Adrenal gland (tissue), 12 donors: Measurements from ENCODE around the gene RAB40A. TPM values are rescaled to one million over a fixed set of nuclear protein-coding genes. Genes with fewer than 3 reads are reported as not detected.

ENCODE experiments used
- DNase-seq, 7 donors: peaks; one replicate each; pipeline ENCODE4 v3.0.0-alpha.2; 2019 to 2020
- H3K27ac ChIP-seq, 5 donors: fragments of 200-600 bp; sonication (generic) in 4 of 5; 1 replicate in 3 of 5; 2 replicates in 2 of 5; pipeline versions ENCODE4 v1.5.1 to v1.8.0; 2016 to 2020; ENCODE audit warnings: mild to moderate bottlenecking in 1 of 5
- H3K27me3 ChIP-seq: fragments of 200-600 bp; 2 replicates; pipeline ENCODE4 v1.8.0; 2021
- H3K36me3 ChIP-seq, 2 donors: fragments of 200-600 bp; replicated peaks in 1 of 2; 1 replicate in 1 of 2; 2 replicates in 1 of 2; pipeline versions ENCODE4 v1.5.1 to v1.8.0; 2018 to 2022
- H3K4me1 ChIP-seq, 2 donors: fragments of 200-600 bp; replicated peaks in 1 of 2; 1 replicate in 1 of 2; 2 replicates in 1 of 2; pipeline versions ENCODE4 v1.5.1 to v1.8.0; 2018 to 2021
- H3K4me3 ChIP-seq, 4 donors: fragments of 200-600 bp; sonication (generic) in 3 of 4; one replicate each; pipeline ENCODE4 v1.5.1; 2016 to 2018
- H3K9me3 ChIP-seq, 3 donors: fragments of 200-600 bp; sonication (generic) in 1 of 3; replicated peaks in 1 of 3; 1 replicate in 2 of 3; 2 replicates in 1 of 3; pipeline versions ENCODE4 v1.5.1 to v1.8.0; 2016 to 2021
- POLR2A ChIP-seq, 2 donors: fragments of 450-650 bp; IDR thresholded peaks; one replicate each; pipeline ENCODE4 v1.6.1; 2017; ENCODE audit warnings: antibody characterized with exemption in 2 of 2, mild to moderate bottlenecking in 2 of 2, moderate library complexity in 1 of 2
- WGBS, 4 donors: extraction: QIAGEN DNeasy Blood & Tissue Kit in 2 of 4; methylation state at CpG; one replicate each; pipeline versions ENCODE4 v1.1.5 to v1.1.7; 2013 to 2017; 5-methylcytosine and 5-hydroxymethylcytosine counted together
- intact Hi-C, 2 donors: fragments of 100-400 bp; cut with DNase I; formaldehyde crosslinking; loops; one replicate each; pipeline versions ENCODE4 v1.14.1 to v1.15.0; 2022 to 2023
- polyA plus RNA-seq, 3 donors: library from polyadenylated mRNA; stranded (reverse); fragments of 200-250 nt in 2 of 3; fragments of 350-450 nt in 1 of 3; fragmentation: Illumina TruSeq in 1 of 3; extraction: RNeasy Lipid Tissue Mini Kit (QIAGEN cat#74804) in 1 of 3; gene quantifications; one replicate each; pipeline ENCODE4 v1.2.3, GENCODE V29; 2013 to 2014
- total RNA-seq, 9 donors: library from RNA; depleted of rRNA in 4 of 9; stranded (reverse); fragments of >200 nt in 4 of 9; fragments of 120-200 nt in 1 of 9; fragmentation: NEBNext Ultra II Directional in 1 of 9; extraction: Animal tissue kit (Norgen Biotek cat#: 25700) in 1 of 9; gene quantifications; one replicate each; pipeline versions ENCODE4 v1.1.0 to v1.2.4, GENCODE V29; 2013 to 2023
- donor health status: healthy with polysubstance abuse.
- donor health status: Bipolar disorder and iron deficiency.
- donor health status: DM: yes; HTN: yes; CAD: no.
- donor health status: DM: no; HTN: no; CAD: no.
- donor health status: DM: no; HTN: no; CAD: no.
- donor health status: DM: yes; HTN: yes; CAD: no.

Gene RAB40A
- total and polyA plus RNA-seq, 12 donors: 0.65 to 3.4 (median 1.2) TPM

DNA sequence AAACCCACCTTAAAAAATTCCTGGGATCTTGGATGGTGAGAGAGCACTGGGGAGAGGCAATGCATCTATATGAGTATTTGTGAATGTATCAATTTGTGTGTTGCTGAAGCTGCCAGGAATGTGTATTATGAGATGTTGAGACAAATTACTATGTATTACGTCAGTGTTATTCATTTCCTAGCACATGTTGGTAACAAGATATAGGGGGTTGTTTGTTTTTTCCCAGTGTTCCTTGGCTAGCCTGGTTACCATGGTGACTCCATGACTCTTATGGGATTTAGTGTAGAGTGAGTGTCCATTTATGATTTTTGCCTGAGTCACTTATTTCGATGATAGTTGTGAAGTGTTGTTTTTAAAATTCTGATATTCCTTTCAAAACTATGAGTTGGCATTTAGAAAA, 65.6 kb downstream of the RAB40A start:
- DNase-seq: no peak
- WGBS, 4 donors: 73 to 90% (median 78%) methylated on average over 2 of the region's 2 CpGs
- Histone ChIP-seq H3K27ac (no peak overlapping the region), H3K27me3 (no peaks in the 10 kb centered on the region), H3K9me3 (no peaks in the 10 kb centered on the region), H3K4me3 (no peak overlapping the region), H3K4me1 (no peaks in the 10 kb centered on the region), H3K36me3 (no peaks in the 10 kb centered on the region)
- intact Hi-C loops: no loop called here
- TF ChIP-seq POLR2A (IDR thresholded peaks at IDR 0.05): no peak

Other genes with a start within 250 kb of the RAB40A start
- gene TCEAL5, start 242.7 kb downstream of the RAB40A start, total RNA-seq: 1 to 10 TPM in 3 of 9 donors, under 1 TPM in 2, not detected in 4; 0.40 to 4.3 (median 1.4) TPM
- gene TCEAL5, start 242.7 kb downstream of the RAB40A start, polyA plus RNA-seq: 10 to 100 TPM in 2 of 3 donors, 1 to 10 TPM in 1; 3.0 to 14.5 (median 12.6) TPM
- gene BEX2, start 208.5 kb downstream of the RAB40A start, total RNA-seq: 100 to 1,000 TPM in 2 of 9 donors, 10 to 100 TPM in 7; 29.4 to 118 (median 56.9) TPM
- 10 to 100 TPM; 50.0 to 99.7 (median 52.3) TPM for gene BEX2, start 208.5 kb downstream of the RAB40A start, polyA plus RNA-seq
- 10 to 100 TPM in 1 of 9 donors, 1 to 10 TPM in 6, under 1 TPM in 1, not detected in 1; 0.79 to 15.0 (median 6.2) TPM for gene TCEAL7, start 189.2 kb downstream of the RAB40A start, total RNA-seq
- gene TCEAL7, start 189.2 kb downstream of the RAB40A start, polyA plus RNA-seq: 10 to 100 TPM in 2 of 3 donors, 1 to 10 TPM in 1; 5.9 to 24.0 (median 19.5) TPM
- 100 to 1,000 TPM in 5 of 9 donors, 10 to 100 TPM in 4; 91.8 to 256 (median 148) TPM for gene TCEAL9, start 163.0 kb downstream of the RAB40A start, total RNA-seq
- 100 to 1,000 TPM; 143 to 388 (median 235) TPM for gene TCEAL9, start 163.0 kb downstream of the RAB40A start, polyA plus RNA-seq
- gene BEX3, start 143.0 kb downstream of the RAB40A start, total RNA-seq: 1,000 to 10,000 TPM in 1 of 9 donors, 100 to 1,000 TPM in 8; 259 to 1,002 (median 370) TPM
- 100 to 1,000 TPM; 171 to 431 (median 188) TPM for gene BEX3, start 143.0 kb downstream of the RAB40A start, polyA plus RNA-seq
- gene TCEAL4, start 66.0 kb upstream of the RAB40A start, total RNA-seq: 100 to 1,000 TPM in 8 of 9 donors, 10 to 100 TPM in 1; 64.9 to 158 (median 135) TPM
- 100 to 1,000 TPM; 260 to 620 (median 476) TPM for gene TCEAL4, start 66.0 kb upstream of the RAB40A start, polyA plus RNA-seq
- 10 to 100 TPM; 14.5 to 66.7 (median 41.0) TPM for gene TCEAL3, start 88.5 kb upstream of the RAB40A start, total RNA-seq
- gene TCEAL3, start 88.5 kb upstream of the RAB40A start, polyA plus RNA-seq: 100 to 1,000 TPM in 1 of 3 donors, 10 to 100 TPM in 2; 56.1 to 118 (median 87.1) TPM
- 100 to 1,000 TPM in 2 of 9 donors, 10 to 100 TPM in 7; 45.5 to 240 (median 74.6) TPM for gene TCEAL1, start 109.5 kb upstream of the RAB40A start, total RNA-seq
- gene TCEAL1, start 109.5 kb upstream of the RAB40A start, polyA plus RNA-seq: 10 to 100 TPM; 40.2 to 81.4 (median 64.6) TPM
- 100 to 1,000 TPM; 225 to 625 (median 375) TPM for gene MORF4L2, start 167.2 kb upstream of the RAB40A start, total RNA-seq
- 100 to 1,000 TPM; 235 to 767 (median 243) TPM for gene MORF4L2, start 167.2 kb upstream of the RAB40A start, polyA plus RNA-seq
- under 1 TPM in 3 of 9 donors, not detected in 6; 0.34 to 0.67 (median 0.55) TPM for gene TMEM31, start 191.4 kb upstream of the RAB40A start, total RNA-seq
- under 1 TPM; 0.34 to 0.48 (median 0.46) TPM for gene TMEM31, start 191.4 kb upstream of the RAB40A start, polyA plus RNA-seq